B cell (primary cell): ENCODE data around the gene RERE. TPM values are rescaled to one million over a fixed set of nuclear protein-coding genes. Genes with fewer than 3 reads are reported as not detected.

Source experiments
- ATAC-seq: fragments of 200-7000 bp; cut with Tn5 transposase; one replicate; pipeline ENCODE4 v1.10.0; 2021; ENCODE audit warnings: low read depth, mild to moderate bottlenecking, moderate number of reproducible peaks, moderate library complexity
- CTCF ChIA-PET: fragments of 350-600 bp; sonication (Branson Sonifier 250); formaldehyde crosslinking; loops from one replicate; lab custom pipeline; 2021; ENCODE audit warnings: antibody characterized with exemption, inconsistent platforms; lab: Charles Lee
- POLR2A ChIA-PET: fragments of 350-600 bp; sonication (Branson Sonifier 250); formaldehyde crosslinking; loops from one replicate; lab custom pipeline; 2021; ENCODE audit warnings: antibody characterized with exemption; lab: Charles Lee
- DNase-seq: peaks from one replicate; pipeline ENCODE4 v3.0.0; 2013
- H2AFZ ChIP-seq: 2 replicates; pipeline ENCODE4 v1.6.1; 2012; ENCODE audit warnings: mild to moderate bottlenecking, low read depth, low read length; ENCODE audit not compliant: insufficient read depth, poor library complexity, severe bottlenecking
- H3K27ac ChIP-seq, 2 donors: 1 replicate in 1 of 2; 2 replicates in 1 of 2; pipeline ENCODE4 v1.5.1; 2012 to 2013; ENCODE audit warnings: low read length in 2 of 2, mild to moderate bottlenecking in 2 of 2, moderate library complexity in 1 of 2
- H3K27me3 ChIP-seq, 4 experiments: fragments of 200-600 bp in 1 of 4; sonication (generic) in 1 of 4; replicated peaks in 1 of 4; 1 replicate in 2 of 4; 2 replicates in 2 of 4; pipeline versions ENCODE4 v1.6.1 to v1.7.0; 2013 to 2016; ENCODE audit warnings: low read length in 3 of 4, mild to moderate bottlenecking in 2 of 4, mixed read lengths in 1 of 4, moderate library complexity in 1 of 4; ENCODE audit not compliant: insufficient read depth in 4 of 4, control insufficient read depth in 3 of 4; ENCODE audit errors: control extremely low read depth in 1 of 4
- H3K36me3 ChIP-seq, 2 experiments: replicated peaks in 1 of 2; 1 replicate in 1 of 2; 2 replicates in 1 of 2; pipeline versions ENCODE4 v1.6.1 to v1.7.1; 2013; ENCODE audit warnings: low read length in 1 of 2; ENCODE audit not compliant: insufficient read depth in 2 of 2, control insufficient read depth in 1 of 2; ENCODE audit errors: control extremely low read depth in 1 of 2, extremely low read depth in 1 of 2
- H3K4me1 ChIP-seq, 2 donors: fragments of 200-600 bp in 1 of 2; sonication (generic) in 1 of 2; 1 replicate in 1 of 2; 2 replicates in 1 of 2; pipeline versions ENCODE4 v1.5.1 to v1.6.1; 2013 to 2017; ENCODE audit warnings: low read length in 2 of 2; ENCODE audit not compliant: control insufficient read depth in 2 of 2, insufficient read depth in 2 of 2
- H3K4me2 ChIP-seq: replicated peaks from 2 replicates; pipeline ENCODE3; 2012; ENCODE audit warnings: mild to moderate bottlenecking, low read depth, low read length; ENCODE audit not compliant: poor library complexity, severe bottlenecking
- H3K4me3 ChIP-seq, 5 experiments: fragments of 200-600 bp in 1 of 5; sonication (generic) in 1 of 5; 1 replicate in 3 of 5; 2 replicates in 2 of 5; pipeline versions ENCODE4 v1.5.1 to v1.7.0; 2011 to 2016; ENCODE audit warnings: low read length in 4 of 5, mild to moderate bottlenecking in 4 of 5, low read depth in 2 of 5, control low read depth in 1 of 5, moderate library complexity in 1 of 5; ENCODE audit not compliant: insufficient read depth in 1 of 5; ENCODE audit errors: control extremely low read depth in 1 of 5, extremely low read depth in 1 of 5
- H3K79me2 ChIP-seq: fragments of 200-600 bp; sonication (generic); one replicate; pipeline ENCODE4 v1.6.0; 2016; ENCODE audit warnings: low read length; ENCODE audit not compliant: control insufficient read depth, insufficient read depth
- H3K9ac ChIP-seq: fragments of 200-600 bp; sonication (generic); 2 replicates; pipeline ENCODE4 v1.6.1; 2017; ENCODE audit warnings: mild to moderate bottlenecking, low read length, moderate library complexity
- H3K9me3 ChIP-seq, 3 donors: one replicate each; pipeline versions ENCODE4 v1.6.1 to v1.7.1; 2013; ENCODE audit warnings: low read length in 2 of 3; ENCODE audit not compliant: control insufficient read depth in 2 of 3, insufficient read depth in 1 of 3; ENCODE audit errors: control extremely low read depth in 1 of 3
- H4K20me1 ChIP-seq: 2 replicates; pipeline ENCODE4 v1.6.0; 2012; ENCODE audit warnings: mild to moderate bottlenecking, low read length; ENCODE audit not compliant: insufficient read depth, control insufficient read depth, poor library complexity, severe bottlenecking
- H3K27ac Mint-ChIP-seq: one replicate; pipeline ENCODE4 v1.8.0; 2021; ENCODE audit warnings: mixed read lengths
- H3K27me3 Mint-ChIP-seq: one replicate; pipeline ENCODE4 v1.8.0; 2021; ENCODE audit warnings: mixed read lengths
- H3K4me1 Mint-ChIP-seq: one replicate; pipeline ENCODE4 v1.8.0; 2021; ENCODE audit warnings: mixed read lengths
- H3K4me3 Mint-ChIP-seq: one replicate; pipeline ENCODE4 v1.8.0; 2021; ENCODE audit warnings: mixed read lengths
- H3K9me3 Mint-ChIP-seq: one replicate; pipeline ENCODE4 v1.8.0; 2022; ENCODE audit warnings: mixed read lengths; ENCODE audit not compliant: insufficient read depth
- CTCF ChIP-seq: fragments of 200-600 bp; IDR thresholded peaks from one replicate; pipeline ENCODE4 v1.8.0; 2022; ENCODE audit warnings: antibody characterized with exemption, mild to moderate bottlenecking
- EZH2 ChIP-seq: IDR thresholded peaks from 2 replicates; pipeline ENCODE4 v1.6.1; 2012; ENCODE audit warnings: borderline replicate concordance, low read depth, mild to moderate bottlenecking, moderate library complexity, low read length; ENCODE audit not compliant: insufficient read depth, poor library complexity, severe bottlenecking
- WGBS: methylation state at CpG from one replicate; pipeline ENCODE4 v1.1.5; 2013; ENCODE audit warnings: missing lambda C conversion rate; ENCODE audit not compliant: insufficient coverage; 5-methylcytosine and 5-hydroxymethylcytosine counted together
- intact Hi-C: fragments of 100-400 bp; cut with micrococcal nuclease; formaldehyde crosslinking; loops from one replicate; pipeline ENCODE4 v1.10.0; 2022
- polyA plus RNA-seq: library from polyadenylated mRNA; depleted of rRNA; stranded (reverse); fragments of >200 nt; gene quantifications from 2 replicates; pipeline ENCODE4 v1.2.3, GENCODE V29; 2012
- total RNA-seq, 2 donors: library from RNA; stranded (reverse); fragments of 120-200 nt in 1 of 2; gene quantifications; 1 replicate in 1 of 2; 2 replicates in 1 of 2; pipeline versions ENCODE4 v1.2.3 to v1.2.4, GENCODE V29; 2013 to 2022

RERE gene
- total and polyA plus RNA-seq, 2 donors (not counting 1 experiment from before 2014, with no cell fraction given) = 27.3 to 132 TPM

- no peak overlapping the region for H3K9ac ChIP-seq
- DNase-seq (no peak), ATAC-seq (no peak)
- no peak overlapping the region for H3K27ac Mint-ChIP-seq
- H3K4me3 ChIP-seq = no peak overlapping the region
- H3K79me2 ChIP-seq = peaks cover 31% of the 10 kb centered on the region
- WGBS = no CpG with 5 or more reads among the region's 1 CpG
- peaks cover 0 to 3% of the 10 kb centered on the region in 2 donors for H3K4me1 ChIP-seq
- H4K20me1 ChIP-seq = peaks cover 4% of the 10 kb centered on the region
- CTCF ChIA-PET = no interaction called here
- H3K4me1 Mint-ChIP-seq = peaks cover 9% of the 10 kb centered on the region
- no peaks in the 10 kb centered on the region for H3K27me3 ChIP-seq
- H3K4me2 ChIP-seq = no peak overlapping the region
- intact Hi-C loops = no loop called here
- H2AFZ ChIP-seq = no peak overlapping the region
- no peaks in the 10 kb centered on the region for H3K9me3 ChIP-seq
- H3K4me3 Mint-ChIP-seq = no peak overlapping the region
- H3K36me3 ChIP-seq = no peaks in the 10 kb centered on the region
- H3K9me3 Mint-ChIP-seq = no peaks in the 10 kb centered on the region
- TF ChIP-seq EZH2 = no peak
- TF ChIP-seq CTCF = no peak
- POLR2A ChIA-PET = no interaction called here
- no peak overlapping the region for H3K27ac ChIP-seq
- H3K27me3 Mint-ChIP-seq = no peaks in the 10 kb centered on the region
These were observed 63.2 kb downstream of the RERE start for GRCh38 chr1:8754247-8754650.

DNA sequence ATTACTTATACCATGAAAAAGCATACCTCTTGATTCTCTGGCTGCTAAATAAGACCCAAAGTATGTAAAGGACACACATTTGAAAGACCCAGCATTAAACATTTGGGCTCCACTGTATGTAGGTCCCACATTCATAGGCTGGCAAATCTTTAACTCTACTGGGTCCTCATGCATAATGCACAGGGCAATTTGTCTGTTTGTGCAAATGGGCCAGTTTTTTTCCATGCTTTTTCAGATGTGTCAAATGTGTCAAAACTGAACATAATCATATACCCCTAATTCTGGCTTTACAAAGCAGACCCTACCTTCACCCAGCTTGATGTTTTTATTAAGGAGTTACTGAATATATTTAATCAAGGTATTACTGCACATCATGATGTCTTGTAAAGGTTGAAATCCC lies 63.7 kb downstream of the RERE start:
- no peaks in the 10 kb centered on the region for H3K27me3 Mint-ChIP-seq
- no peaks in the 10 kb centered on the region for H3K27me3 ChIP-seq
- H3K9me3 Mint-ChIP-seq = no peaks in the 10 kb centered on the region
- H3K27ac ChIP-seq = no peak overlapping the region
- peaks cover 0 to 3% of the 10 kb centered on the region in 2 donors for H3K4me1 ChIP-seq
- POLR2A ChIA-PET = no interaction called here
- H3K79me2 ChIP-seq = peaks cover 27% of the 10 kb centered on the region
- intact Hi-C loops = no loop called here
- H3K9ac ChIP-seq = no peak overlapping the region
- no peak overlapping the region for H3K4me3 Mint-ChIP-seq
- H3K4me2 ChIP-seq = no peak overlapping the region
- DNase-seq (no peak), ATAC-seq (no peak)
- H2AFZ ChIP-seq = no peak overlapping the region
- H3K4me1 Mint-ChIP-seq = peaks cover 9% of the 10 kb centered on the region
- TF ChIP-seq CTCF = no peak
- TF ChIP-seq EZH2 = no peak
- no peaks in the 10 kb centered on the region for H3K9me3 ChIP-seq
- CTCF ChIA-PET = no interaction called here
- no peak overlapping the region for H3K4me3 ChIP-seq
- no peak overlapping the region for H3K27ac Mint-ChIP-seq
- no peaks in the 10 kb centered on the region for H3K36me3 ChIP-seq
- peaks cover 4% of the 10 kb centered on the region for H4K20me1 ChIP-seq
